Measurements from ENCODE around the gene YWHAH.
A peak's percentile ranks its signal among the peaks of the same experiment; 100 is the strongest.

YWHAH gene

GRCh38 chr22:31943978-31944699 lies at the start of gene YWHAH:
Gene YWHAH, plus strand, starts transcription at chr22:31944535. Its CDS starts 199 bp downstream, at chr22:31944734.
- H3K36me3 ChIP-seq (ENCODE audit: control insufficient read depth in 5 of 5, insufficient read depth in 5 of 5, low read length in 5 of 5) = peaks cover 0 to 9% (median 0%) of the 10 kb centered on the region in 5 donors
- H3K27me3 ChIP-seq (ENCODE audit: control insufficient read depth in 5 of 5, insufficient read depth in 4 of 5, low read length in 5 of 5) = no peaks in the 10 kb centered on the region

GRCh38 chr22:31895411-31896123 lies 48.8 kb upstream of the YWHAH start:
- Histone ChIP-seq H3K36me3 (ENCODE audit: control insufficient read depth in 5 of 5, insufficient read depth in 5 of 5, low read length in 5 of 5) (peaks cover 9 to 43% (median 34%) of the 10 kb centered on the region in 5 donors), H3K4me1 (ENCODE audit: control insufficient read depth in 5 of 5, insufficient read depth in 5 of 5, low read length in 5 of 5) (no peaks in the 10 kb centered on the region), H3K4me3 (ENCODE audit: low read depth in 1 of 5, low read length in 5 of 5) (no peak overlapping the region)

More at GRCh38 chr22:31943978-31944699, at the start of gene YWHAH:
- Histone ChIP-seq H3K9ac (ENCODE audit: low read length in 5 of 5) (peak within 1 kb of the TSS; percentile 91 to 94 (median 94)), H3K27ac (ENCODE audit: low read depth, low read length) (peak within 1 kb of the TSS; percentile 81), H3K9me3 (ENCODE audit: control insufficient read depth in 5 of 5, low read length in 5 of 5) (no peaks in the 10 kb centered on the region), H3K4me1 (ENCODE audit: control insufficient read depth in 5 of 5, insufficient read depth in 5 of 5, low read length in 5 of 5) (peaks cover 12 to 33% (median 27%) of the 10 kb centered on the region in 5 donors), H3K4me3 (ENCODE audit: low read depth in 1 of 5, low read length in 5 of 5) (peak within 1 kb of the TSS; percentile 89 to 93 (median 90))

GRCh38 chr22:31896472-31896871 lies 47.9 kb upstream of the YWHAH start:
- H3K36me3 ChIP-seq (ENCODE audit: control insufficient read depth in 5 of 5, insufficient read depth in 5 of 5, low read length in 5 of 5) = peaks cover 9 to 47% (median 31%) of the 10 kb centered on the region in 5 donors

More at GRCh38 chr22:31895411-31896123, 48.8 kb upstream of the YWHAH start:
- no peak overlapping the region for H3K9ac ChIP-seq (ENCODE audit: low read length in 5 of 5)
- H3K9me3 ChIP-seq (ENCODE audit: control insufficient read depth in 5 of 5, low read length in 5 of 5) = no peaks in the 10 kb centered on the region
- no peak overlapping the region for H3K27ac ChIP-seq (ENCODE audit: low read depth, low read length)
- H3K27me3 ChIP-seq (ENCODE audit: control insufficient read depth in 5 of 5, insufficient read depth in 4 of 5, low read length in 5 of 5) = no peaks in the 10 kb centered on the region

GRCh38 chr22:31897842-31898805 lies 46.2 kb upstream of the YWHAH start:
- no peak overlapping the region for H3K27ac ChIP-seq (ENCODE audit: low read depth, low read length)
- H3K4me3 ChIP-seq (ENCODE audit: low read depth in 1 of 5, low read length in 5 of 5) = no peak overlapping the region
- H3K9me3 ChIP-seq (ENCODE audit: control insufficient read depth in 5 of 5, low read length in 5 of 5) = no peaks in the 10 kb centered on the region
- H3K27me3 ChIP-seq (ENCODE audit: control insufficient read depth in 5 of 5, insufficient read depth in 4 of 5, low read length in 5 of 5) = no peaks in the 10 kb centered on the region
- no peak overlapping the region for H3K9ac ChIP-seq (ENCODE audit: low read length in 5 of 5)
- peaks cover 15 to 54% (median 41%) of the 10 kb centered on the region in 5 donors for H3K36me3 ChIP-seq (ENCODE audit: control insufficient read depth in 5 of 5, insufficient read depth in 5 of 5, low read length in 5 of 5)
- peaks cover 0 to 9% (median 7%) of the 10 kb centered on the region in 5 donors for H3K4me1 ChIP-seq (ENCODE audit: control insufficient read depth in 5 of 5, insufficient read depth in 5 of 5, low read length in 5 of 5)

More at GRCh38 chr22:31896472-31896871, 47.9 kb upstream of the YWHAH start:
- no peak overlapping the region for H3K4me3 ChIP-seq (ENCODE audit: low read depth in 1 of 5, low read length in 5 of 5)
- no peaks in the 10 kb centered on the region for H3K27me3 ChIP-seq (ENCODE audit: control insufficient read depth in 5 of 5, insufficient read depth in 4 of 5, low read length in 5 of 5)
- no peak overlapping the region for H3K27ac ChIP-seq (ENCODE audit: low read depth, low read length)
- H3K9ac ChIP-seq (ENCODE audit: low read length in 5 of 5) = no peak overlapping the region
- no peaks in the 10 kb centered on the region for H3K9me3 ChIP-seq (ENCODE audit: control insufficient read depth in 5 of 5, low read length in 5 of 5)
- H3K4me1 ChIP-seq (ENCODE audit: control insufficient read depth in 5 of 5, insufficient read depth in 5 of 5, low read length in 5 of 5) = peaks cover 0 to 5% (median 3%) of the 10 kb centered on the region in 5 donors

GRCh38 chr22:31898926-31899325 lies 45.4 kb upstream of the YWHAH start:
- Histone ChIP-seq H3K36me3 (ENCODE audit: control insufficient read depth in 5 of 5, insufficient read depth in 5 of 5, low read length in 5 of 5) (peaks cover 15 to 48% (median 38%) of the 10 kb centered on the region in 5 donors), H3K27ac (ENCODE audit: low read depth, low read length) (no peak overlapping the region), H3K4me1 (ENCODE audit: control insufficient read depth in 5 of 5, insufficient read depth in 5 of 5, low read length in 5 of 5) (peaks cover 0 to 9% (median 7%) of the 10 kb centered on the region in 5 donors), H3K9me3 (ENCODE audit: control insufficient read depth in 5 of 5, low read length in 5 of 5) (no peaks in the 10 kb centered on the region), H3K27me3 (ENCODE audit: control insufficient read depth in 5 of 5, insufficient read depth in 4 of 5, low read length in 5 of 5) (no peaks in the 10 kb centered on the region), H3K4me3 (ENCODE audit: low read depth in 1 of 5, low read length in 5 of 5) (no peak overlapping the region), H3K9ac (ENCODE audit: low read length in 5 of 5) (no peak overlapping the region)

GRCh38 chr22:31899669-31900068 lies 44.7 kb upstream of the YWHAH start:
- Histone ChIP-seq H3K36me3 (ENCODE audit: control insufficient read depth in 5 of 5, insufficient read depth in 5 of 5, low read length in 5 of 5) (peaks cover 16 to 50% (median 37%) of the 10 kb centered on the region in 5 donors), H3K9me3 (ENCODE audit: control insufficient read depth in 5 of 5, low read length in 5 of 5) (no peaks in the 10 kb centered on the region), H3K9ac (ENCODE audit: low read length in 5 of 5) (no peak overlapping the region), H3K4me3 (ENCODE audit: low read depth in 1 of 5, low read length in 5 of 5) (no peak overlapping the region), H3K27ac (ENCODE audit: low read depth, low read length) (no peak overlapping the region), H3K27me3 (ENCODE audit: control insufficient read depth in 5 of 5, insufficient read depth in 4 of 5, low read length in 5 of 5) (no peaks in the 10 kb centered on the region), H3K4me1 (ENCODE audit: control insufficient read depth in 5 of 5, insufficient read depth in 5 of 5, low read length in 5 of 5) (peaks cover 0 to 9% (median 7%) of the 10 kb centered on the region in 5 donors)

- Histone ChIP-seq H3K36me3 (ENCODE audit: control insufficient read depth in 5 of 5, insufficient read depth in 5 of 5, low read length in 5 of 5) (peaks cover 16 to 55% (median 39%) of the 10 kb centered on the region in 5 donors), H3K27ac (ENCODE audit: low read depth, low read length) (no peak overlapping the region), H3K4me3 (ENCODE audit: low read depth in 1 of 5, low read length in 5 of 5) (no peak overlapping the region), H3K9ac (ENCODE audit: low read length in 5 of 5) (no peak overlapping the region), H3K4me1 (ENCODE audit: control insufficient read depth in 5 of 5, insufficient read depth in 5 of 5, low read length in 5 of 5) (peaks cover 0 to 9% (median 7%) of the 10 kb centered on the region in 5 donors), H3K9me3 (ENCODE audit: control insufficient read depth in 5 of 5, low read length in 5 of 5) (no peaks in the 10 kb centered on the region), H3K27me3 (ENCODE audit: control insufficient read depth in 5 of 5, insufficient read depth in 4 of 5, low read length in 5 of 5) (no peaks in the 10 kb centered on the region)
Measured at GRCh38 chr22:31901388-31902137, 42.8 kb upstream of the YWHAH start.

GRCh38 chr22:31904651-31905050 lies 39.7 kb upstream of the YWHAH start:
- H3K27ac ChIP-seq (ENCODE audit: low read depth, low read length) = no peak overlapping the region
- peaks cover 9 to 50% (median 35%) of the 10 kb centered on the region in 5 donors for H3K36me3 ChIP-seq (ENCODE audit: control insufficient read depth in 5 of 5, insufficient read depth in 5 of 5, low read length in 5 of 5)
- H3K9me3 ChIP-seq (ENCODE audit: control insufficient read depth in 5 of 5, low read length in 5 of 5) = no peaks in the 10 kb centered on the region
- no peak overlapping the region for H3K4me3 ChIP-seq (ENCODE audit: low read depth in 1 of 5, low read length in 5 of 5)
- peaks cover 0 to 9% (median 7%) of the 10 kb centered on the region in 5 donors for H3K4me1 ChIP-seq (ENCODE audit: control insufficient read depth in 5 of 5, insufficient read depth in 5 of 5, low read length in 5 of 5)
- no peak overlapping the region for H3K9ac ChIP-seq (ENCODE audit: low read length in 5 of 5)
- no peaks in the 10 kb centered on the region for H3K27me3 ChIP-seq (ENCODE audit: control insufficient read depth in 5 of 5, insufficient read depth in 4 of 5, low read length in 5 of 5)

GRCh38 chr22:31905356-31905755 lies 39.0 kb upstream of the YWHAH start:
- Histone ChIP-seq H3K27ac (ENCODE audit: low read depth, low read length) (no peak overlapping the region), H3K9ac (ENCODE audit: low read length in 5 of 5) (no peak overlapping the region), H3K4me1 (ENCODE audit: control insufficient read depth in 5 of 5, insufficient read depth in 5 of 5, low read length in 5 of 5) (peaks cover 0 to 9% (median 7%) of the 10 kb centered on the region in 5 donors), H3K4me3 (ENCODE audit: low read depth in 1 of 5, low read length in 5 of 5) (no peak overlapping the region), H3K27me3 (ENCODE audit: control insufficient read depth in 5 of 5, insufficient read depth in 4 of 5, low read length in 5 of 5) (no peaks in the 10 kb centered on the region), H3K36me3 (ENCODE audit: control insufficient read depth in 5 of 5, insufficient read depth in 5 of 5, low read length in 5 of 5) (peaks cover 9 to 53% (median 38%) of the 10 kb centered on the region in 5 donors), H3K9me3 (ENCODE audit: control insufficient read depth in 5 of 5, low read length in 5 of 5) (no peaks in the 10 kb centered on the region)
